HG03064 (cell line): ENCODE results near the gene TTLL11.
"Not testable (repeated sequence)": the region's sequence is repeated elsewhere in the genome, so short reads cannot be mapped to it uniquely, and the experiment has no call there.

Source experiments
- ATAC-seq: cut with Tn5 transposase; IDR thresholded peaks from one replicate; pipeline ENCODE4 v1.9.1; 2021; ENCODE audit warnings: low read depth; ENCODE audit not compliant: unreplicated experiment

The TTLL11 gene

DNA sequence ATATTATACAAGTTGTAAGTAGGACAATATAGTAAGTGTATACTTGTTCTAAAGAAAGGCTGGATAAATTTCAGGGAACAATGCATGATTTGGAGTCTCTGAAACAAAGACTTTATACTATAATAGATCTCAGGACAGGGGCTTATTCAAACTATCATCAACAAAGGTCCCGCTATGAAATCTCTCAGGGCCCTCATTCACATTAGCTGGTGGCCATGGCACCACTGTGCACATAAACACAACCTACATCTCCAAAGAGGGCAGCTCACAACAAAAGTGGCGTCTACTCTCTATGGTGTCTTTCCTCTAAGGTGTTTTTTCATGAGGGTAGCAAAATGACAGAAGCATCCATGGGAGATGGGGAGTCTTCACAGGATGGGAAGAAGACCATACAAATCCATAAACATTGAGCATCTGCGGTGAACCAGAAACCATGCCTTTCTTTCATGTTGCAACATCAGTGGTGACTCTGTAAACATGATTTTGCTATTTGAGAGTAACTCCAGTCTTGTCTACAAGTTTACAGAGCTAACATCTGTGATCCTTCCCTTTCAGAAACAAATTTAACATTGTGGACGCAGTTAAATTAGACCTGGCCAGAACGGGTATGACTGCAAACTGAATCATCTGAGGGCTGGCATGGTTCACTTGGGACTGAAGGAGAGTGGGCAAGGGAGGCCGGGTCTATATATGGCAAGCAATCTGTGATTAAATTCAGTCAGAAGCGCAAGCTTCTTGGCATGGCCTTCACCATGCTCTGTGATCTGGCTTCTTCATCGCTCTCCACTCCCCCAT, 5.5 kb downstream of the TTLL11 start:
- no peak for ATAC-seq

DNA sequence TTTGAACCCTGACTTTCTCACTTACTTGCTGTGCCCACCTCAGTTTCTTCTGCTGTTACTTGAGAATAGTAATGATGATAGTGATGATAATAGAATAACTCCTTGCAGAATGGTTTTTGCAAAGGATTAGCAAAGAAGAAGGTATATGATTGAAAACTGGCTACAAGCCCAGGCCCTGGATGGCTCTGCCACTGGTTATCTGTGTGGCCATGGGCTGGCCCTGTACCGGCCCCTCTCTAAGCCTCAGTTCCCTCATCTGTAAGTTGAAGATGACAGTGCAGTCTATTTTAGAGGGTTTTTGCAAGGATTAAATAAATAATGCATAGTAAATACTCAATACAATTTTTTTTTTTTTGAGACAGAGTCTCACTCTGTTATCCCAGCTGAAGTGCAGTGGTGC, 6.2 kb downstream of the TTLL11 start:
- ATAC-seq: no peak

DNA sequence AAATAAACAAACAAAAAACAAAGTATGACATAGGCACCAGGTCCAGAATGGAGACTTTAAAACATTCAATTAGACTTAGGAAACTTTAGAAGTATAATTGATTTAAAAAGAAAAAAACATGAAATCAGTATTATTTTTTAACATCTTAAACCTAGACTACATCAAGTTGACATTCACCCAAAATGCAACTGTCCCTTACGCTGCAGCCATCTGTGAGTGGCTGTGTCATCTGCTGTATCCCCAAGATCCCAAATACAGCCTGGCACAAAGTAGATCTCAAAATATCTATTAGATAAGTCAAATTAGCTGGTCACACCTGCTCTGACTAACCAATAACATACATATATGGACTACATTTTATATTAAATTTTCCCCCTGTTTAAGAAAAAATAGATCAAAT, 7.8 kb downstream of the TTLL11 start:
- ATAC-seq: no peak

DNA sequence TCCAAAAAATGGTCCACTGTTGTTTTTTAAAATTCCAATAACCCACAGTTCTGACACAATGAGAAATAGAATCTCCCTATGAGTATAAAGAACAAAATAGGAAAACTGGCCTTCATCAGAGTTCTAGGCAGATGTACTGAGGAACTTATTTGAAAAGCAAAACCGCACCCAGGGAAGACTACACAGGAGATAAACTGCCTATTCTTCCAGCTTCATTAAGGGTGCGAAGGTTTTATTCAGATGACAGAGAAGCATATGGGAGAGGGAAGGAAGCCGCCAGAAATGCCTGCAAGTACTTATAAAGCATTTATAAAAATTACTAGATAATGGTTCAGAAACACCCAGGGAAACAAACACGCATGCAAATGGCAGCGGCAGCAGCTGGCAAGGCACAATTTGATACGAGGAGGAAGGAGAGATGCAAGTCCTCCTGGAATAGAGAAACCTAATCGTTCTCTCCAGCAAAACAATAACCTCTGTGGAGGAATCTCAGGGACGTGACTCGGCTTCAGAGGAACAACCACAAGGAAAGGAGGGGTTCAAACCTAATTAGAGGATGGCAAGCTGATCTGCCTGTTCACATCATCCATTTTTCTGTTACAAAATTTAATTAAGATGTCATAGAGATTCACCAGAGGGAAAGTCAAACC, 9.0 kb downstream of the TTLL11 start:
- no peak for ATAC-seq

DNA sequence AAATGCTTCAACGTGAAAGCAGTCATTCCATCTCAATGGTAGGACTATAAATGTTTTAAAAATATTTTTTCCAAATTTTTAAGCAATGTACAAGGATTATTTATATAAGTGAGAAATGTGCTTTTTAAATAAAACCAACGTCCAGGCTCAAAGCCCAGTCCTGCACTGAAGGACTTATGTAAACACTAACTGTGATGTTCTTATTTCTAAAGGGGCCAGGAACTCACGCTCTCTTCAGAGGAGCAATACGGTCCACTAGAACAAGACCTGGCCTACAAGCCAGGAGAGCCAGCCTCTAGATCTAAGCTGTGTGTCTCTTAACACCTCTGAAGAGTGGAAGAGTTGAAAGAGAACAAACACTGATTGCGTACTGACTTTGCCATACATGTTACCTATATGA, 12.1 kb downstream of the TTLL11 start:
- ATAC-seq: no peak

DNA sequence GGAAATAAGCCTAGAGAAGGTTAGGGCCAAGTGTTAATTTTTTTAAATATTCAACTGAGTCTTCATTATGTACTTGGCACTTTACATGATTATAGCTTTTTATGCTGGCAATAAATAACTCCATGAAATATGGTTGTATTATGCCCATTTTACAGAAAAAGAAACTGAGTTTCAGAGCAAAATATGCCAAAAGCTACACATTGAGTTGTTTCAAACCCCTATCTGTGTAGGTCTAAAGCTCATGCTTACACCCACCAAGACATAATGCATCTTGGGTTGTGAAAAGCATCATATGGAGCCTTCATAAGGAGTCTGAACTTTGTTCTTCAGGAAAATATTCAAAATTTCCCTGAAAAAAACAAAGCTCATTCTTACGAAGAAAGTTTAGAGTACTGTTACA, 14.6 kb downstream of the TTLL11 start:
- ATAC-seq: no peak

DNA sequence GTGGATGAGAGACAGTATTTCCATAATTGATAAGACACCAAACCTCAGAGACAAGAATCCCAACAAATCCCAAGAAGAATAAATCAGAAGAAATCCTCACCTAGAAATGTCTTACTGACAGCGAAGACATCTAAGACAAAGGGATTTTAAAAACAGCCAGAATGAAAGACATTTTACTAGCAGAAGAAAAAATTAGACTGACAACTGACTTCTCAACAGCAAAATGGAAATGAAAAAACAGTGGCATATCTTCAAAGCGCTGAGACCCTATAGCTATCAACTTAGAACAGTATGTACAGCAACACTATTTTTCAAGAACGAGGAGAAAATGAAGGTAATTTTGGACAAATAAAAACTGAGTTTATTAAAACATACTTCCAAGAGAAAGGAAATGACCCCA, 16.3 kb downstream of the TTLL11 start:
- ATAC-seq: no peak

DNA sequence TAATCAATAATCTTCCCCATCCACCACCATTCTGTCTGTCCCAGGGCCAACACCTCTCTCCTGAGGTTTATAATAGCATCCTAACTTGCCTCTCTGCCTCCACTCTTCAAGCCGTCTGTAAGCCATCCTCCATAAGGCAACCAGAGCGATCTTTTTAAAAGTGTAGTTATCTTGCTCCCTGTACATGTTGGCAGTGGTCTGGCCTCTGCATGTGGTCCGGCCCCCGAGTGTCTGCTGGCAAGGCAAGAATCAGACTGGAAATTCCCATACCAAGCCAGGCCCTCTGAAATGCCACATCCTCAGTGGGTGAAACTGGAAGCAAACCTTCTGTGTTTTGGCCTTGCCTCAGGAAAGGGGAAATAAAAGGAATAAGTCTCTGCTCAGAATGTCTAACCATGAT, 17.0 kb downstream of the TTLL11 start:
- no peak for ATAC-seq

DNA sequence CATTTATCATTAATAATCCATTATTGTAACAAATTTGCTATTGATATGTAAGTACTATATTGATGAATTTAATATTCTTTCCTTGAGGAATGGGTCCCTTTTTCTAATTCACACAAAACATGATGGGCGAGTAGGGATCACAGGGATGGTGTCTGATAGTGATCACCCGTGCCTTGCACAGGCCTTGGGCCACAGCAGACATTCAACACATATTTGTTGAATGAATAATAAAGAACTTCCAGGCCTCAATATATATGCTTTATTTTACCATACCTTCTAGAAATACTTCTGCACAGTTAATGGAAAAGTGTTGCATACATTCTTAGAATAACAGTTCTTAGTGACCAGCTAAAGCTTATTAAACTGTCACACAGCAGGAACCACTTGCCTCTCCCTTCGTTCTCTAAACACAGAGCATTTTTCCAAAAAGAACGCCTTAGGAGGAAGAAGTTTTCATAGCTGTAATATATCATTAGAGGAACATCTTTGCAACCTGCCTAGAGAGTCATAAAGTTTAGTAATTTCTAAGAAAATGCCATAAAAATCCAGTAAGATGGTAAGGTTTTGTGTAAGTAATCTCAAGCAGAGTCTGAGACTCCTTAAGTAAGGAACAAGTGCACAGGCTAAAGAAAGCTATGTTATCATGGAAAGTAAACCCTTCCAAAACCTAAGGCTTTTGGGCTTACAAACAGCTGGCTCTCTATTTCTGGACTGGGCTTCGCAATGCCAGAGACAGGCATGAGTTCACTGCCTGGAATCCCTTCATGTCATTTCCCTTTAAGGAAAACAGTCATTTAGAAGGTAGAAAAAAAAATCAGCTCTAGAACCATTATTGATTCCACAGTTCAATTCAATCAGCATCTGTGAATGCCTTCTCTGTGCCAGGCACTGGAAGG, 17.7 kb downstream of the TTLL11 start:
- ATAC-seq: no peak

DNA sequence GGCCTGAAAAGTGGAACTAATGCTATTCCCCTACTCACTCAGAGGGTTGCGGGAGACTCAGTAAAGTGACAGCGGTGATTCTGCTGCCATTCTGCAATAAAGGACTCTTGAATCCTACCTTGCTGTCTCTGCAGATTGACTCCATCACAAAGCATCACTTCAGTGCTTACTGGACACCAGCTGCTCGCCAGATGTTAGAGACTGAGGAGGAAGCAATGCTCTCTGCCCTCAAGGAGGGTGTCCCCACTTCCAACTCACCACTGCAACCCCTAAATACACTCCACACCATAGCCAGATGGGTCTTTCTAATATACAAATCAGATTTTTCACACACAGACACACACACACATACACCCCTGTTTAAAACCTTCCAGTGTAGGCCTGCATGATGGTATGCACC, 21.4 kb downstream of the TTLL11 start:
- ATAC-seq: no peak

DNA sequence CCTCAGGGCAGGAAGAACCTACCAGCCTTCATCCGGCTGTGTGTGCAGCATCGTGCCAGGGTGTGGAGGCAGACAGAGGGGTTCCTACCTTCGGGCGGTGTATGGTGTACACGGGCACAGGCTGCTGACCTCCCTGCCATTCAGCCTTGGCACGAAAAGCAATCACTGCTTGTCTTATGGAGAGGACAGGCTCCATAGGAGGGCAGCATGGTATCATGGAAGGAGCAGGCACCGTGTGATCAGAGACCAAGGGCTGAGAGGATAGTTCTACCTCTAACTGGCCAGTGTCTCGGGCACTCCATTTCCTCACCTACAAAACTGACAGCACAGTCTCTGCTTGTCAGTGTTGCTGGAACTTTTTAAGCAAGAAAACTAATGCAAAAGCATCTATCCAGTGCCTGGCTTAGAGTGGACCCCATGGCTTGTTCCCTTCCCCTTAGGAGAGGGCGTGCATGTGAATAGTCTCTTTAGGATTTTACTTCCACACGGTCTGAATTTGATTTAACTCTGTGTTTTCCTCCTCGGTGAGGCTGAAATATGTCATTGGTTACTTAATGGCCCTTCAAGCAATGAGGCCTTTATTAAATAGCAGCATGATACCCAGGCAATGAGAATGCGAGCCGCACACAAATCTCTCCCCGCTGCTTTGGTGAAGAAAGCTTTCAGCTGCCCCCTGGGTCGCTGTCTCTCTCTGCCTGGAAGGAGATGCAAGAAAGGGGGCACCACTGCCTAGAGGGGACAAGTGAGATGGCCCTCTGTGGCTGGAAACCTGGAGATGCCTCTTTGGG, 22.2 kb downstream of the TTLL11 start:
- no peak for ATAC-seq

DNA sequence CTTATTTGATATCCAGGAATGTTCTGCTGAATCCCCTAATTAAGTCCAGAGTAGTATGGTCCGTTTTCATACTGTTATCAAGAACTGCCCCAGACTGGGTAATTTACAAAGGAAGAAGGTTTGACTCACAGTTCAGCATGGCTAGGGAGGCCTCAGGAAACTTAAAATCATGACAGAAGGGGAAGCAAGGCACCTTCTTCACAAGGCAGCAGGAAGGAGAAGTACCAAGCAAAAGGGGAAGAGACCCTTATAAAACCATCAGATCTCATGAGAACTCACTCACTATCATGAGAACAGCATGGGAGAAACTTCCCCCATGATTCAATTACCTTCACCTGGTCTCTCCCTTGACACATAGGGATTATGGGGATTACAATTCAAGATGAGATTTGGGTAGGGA, 26.4 kb downstream of the TTLL11 start:
- ATAC-seq: not testable (repeated sequence)

DNA sequence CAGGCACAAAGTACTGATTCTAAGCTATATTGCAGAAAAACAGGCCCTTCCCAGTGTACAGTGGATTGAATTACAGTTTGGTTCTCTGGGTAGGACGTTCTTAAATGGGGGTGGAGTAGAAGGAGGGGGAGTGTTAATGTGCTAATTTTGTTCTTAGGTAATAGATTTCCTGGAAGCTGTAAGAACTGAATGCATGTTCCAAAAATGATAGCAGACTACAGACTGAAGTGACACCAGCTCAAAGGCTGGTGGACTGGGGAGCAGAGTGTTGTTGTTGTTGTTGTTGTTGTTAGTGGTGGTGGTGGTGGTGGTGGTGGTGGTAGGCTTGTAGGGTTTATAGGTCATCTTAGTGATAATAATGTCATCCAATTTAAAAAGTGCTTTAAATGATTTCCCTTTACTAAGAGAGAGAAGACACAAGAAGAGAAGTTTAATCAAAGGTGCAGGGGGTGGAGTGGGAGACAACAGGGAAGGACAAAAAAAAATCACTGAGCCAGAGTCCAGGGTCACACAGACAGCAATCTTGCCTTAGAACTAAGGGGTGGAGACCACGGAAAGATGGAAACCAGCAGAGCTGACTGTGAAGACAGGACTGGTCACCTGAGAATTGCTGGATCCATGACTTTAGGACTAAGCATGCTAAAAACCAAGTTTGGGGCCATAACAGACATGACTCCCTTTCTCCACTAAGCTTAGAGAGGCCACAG, 27.0 kb downstream of the TTLL11 start:
- no peak for ATAC-seq

DNA sequence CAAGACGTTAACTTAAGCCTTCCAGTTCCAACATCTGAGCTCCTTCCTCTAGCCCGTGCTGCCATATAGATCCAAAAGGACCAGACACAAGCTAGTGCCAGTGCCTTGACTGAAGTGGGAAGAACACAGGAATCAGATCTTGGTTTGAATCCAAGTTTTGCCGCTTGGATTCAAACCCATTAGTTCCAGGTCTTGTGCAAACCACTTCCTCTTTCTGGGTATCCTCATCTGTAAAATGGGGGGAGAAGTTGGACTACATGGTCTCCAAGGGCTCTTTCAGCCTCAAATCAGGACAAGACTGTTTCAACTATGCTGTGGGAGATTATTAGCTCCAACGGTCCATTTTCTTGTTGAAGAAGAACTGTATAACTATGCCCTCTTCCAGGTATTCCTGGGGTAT, 32.6 kb downstream of the TTLL11 start:
- no peak for ATAC-seq

DNA sequence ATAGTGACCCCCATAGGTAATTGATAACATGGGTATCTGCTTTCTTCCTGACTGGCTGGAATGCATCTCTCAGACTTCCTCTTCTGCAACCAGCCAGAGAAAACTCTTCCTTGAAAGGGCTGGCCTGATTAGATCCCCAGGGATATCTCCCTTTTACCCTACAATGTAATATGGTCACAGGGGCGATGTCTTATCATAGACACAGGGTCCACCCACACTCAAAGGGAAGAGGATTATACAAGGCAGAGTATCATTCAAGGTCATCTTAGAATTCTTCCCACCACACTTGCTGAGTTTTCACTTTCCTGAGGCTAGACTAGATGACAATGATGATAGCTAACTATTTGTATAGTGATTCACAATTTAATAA, 33.2 kb downstream of the TTLL11 start:
- no peak for ATAC-seq

DNA sequence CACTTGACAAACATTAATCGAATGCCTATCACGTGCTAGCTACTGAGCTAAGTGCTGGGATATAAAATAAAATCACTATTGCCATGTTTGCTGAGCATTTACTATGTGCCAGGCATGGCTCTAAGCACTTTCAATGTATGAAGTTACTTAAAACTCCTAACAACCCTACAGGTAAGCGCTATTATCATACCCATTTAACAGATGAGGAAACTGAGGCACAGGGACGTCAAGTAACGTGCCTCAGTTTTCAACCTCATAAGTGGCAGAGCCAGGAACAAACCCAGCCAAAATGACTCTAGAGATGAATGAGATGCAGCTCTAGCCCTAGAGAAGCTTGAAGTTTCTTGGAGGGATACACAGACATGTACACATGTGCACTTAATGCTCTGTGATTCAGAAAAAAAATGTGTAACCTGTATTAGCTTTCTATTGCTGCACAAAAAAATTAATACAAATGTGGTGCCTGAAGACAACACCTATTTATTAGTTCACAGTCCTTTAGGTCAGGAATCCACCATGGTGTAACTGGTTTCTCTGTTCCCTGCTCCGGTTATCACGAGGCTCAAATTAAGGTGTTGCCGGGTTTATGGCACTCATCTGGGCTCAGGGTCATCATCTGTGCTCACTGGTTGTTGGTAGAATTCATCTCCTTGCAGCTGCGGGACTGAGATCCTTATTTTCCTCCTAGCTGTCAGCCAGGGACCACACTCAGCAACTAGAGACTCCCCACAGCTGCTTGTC, 33.7 kb downstream of the TTLL11 start:
- ATAC-seq: no peak

DNA sequence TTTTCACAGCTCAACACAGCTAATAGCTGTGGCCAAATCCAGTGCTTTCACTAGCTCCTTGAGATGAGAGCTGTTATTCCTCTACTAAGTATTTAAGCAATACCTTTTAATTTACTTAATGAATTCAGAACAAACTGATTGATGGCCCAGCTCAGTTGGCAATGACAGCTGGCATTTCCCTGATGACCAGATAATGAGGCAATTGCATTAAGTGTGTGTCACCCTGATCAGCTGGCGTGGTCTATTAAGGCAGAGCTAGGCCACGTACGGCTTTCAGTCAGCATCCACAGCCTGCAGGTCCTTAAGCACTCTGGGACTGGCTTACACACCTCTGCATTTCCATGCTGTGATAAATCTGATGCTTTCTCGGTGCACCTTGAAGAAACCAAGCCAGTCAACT, 34.4 kb downstream of the TTLL11 start:
- no peak for ATAC-seq

DNA sequence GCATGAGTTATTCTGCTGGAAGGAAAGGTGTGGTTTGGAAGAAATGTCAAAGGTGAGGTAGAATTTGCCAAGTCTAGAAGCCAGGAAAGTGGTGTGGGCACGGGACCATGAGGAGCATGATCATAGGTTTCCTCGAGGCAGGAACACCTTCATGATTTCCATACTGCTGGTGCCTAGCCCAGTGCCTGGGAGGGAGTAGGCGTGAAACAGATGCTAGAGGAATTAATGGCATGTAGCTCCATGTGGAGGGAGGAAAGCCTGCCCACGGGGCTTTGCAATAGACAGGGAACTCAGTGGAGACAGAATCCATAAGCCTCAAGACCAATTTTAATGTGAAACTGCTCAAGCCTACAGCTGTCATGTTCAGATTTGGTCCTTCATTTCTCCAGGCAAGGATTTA, 35.1 kb downstream of the TTLL11 start:
- ATAC-seq: no peak

DNA sequence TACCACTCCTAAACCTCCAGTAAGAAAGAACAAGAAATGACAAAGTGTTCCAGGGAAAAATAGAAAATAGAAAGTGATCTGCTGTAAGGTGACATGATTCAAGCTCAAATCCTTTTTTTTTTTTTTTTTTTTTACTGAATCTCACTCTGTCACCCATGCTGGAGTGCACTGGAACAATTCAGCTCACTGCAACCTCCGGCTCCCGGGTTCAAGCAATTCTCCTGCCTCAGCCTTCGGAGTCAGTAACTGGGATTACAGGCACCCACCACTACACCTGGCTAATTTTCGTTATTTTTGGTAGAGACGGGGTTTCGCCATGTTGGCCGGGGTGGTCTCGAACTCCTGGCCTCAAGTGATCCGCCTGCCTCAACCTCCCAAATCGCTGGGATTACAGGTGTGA, 35.9 kb downstream of the TTLL11 start:
- ATAC-seq: no peak
